DND-41 (cell line): ENCODE results near the gene PSRC1.

Experiments used
- ATAC-seq: fragments of 200-7000 bp; cut with Tn5 transposase; 3 replicates; pipeline ENCODE4 v1.9.1; 2021; ENCODE audit warnings: low read depth; ENCODE audit not compliant: insufficient read depth
- DNase-seq: peaks from one replicate; pipeline ENCODE4 v3.0.0-alpha.2; 2020
- H2AFZ ChIP-seq: 2 replicates; pipeline ENCODE4 v1.6.0; 2012; ENCODE audit warnings: low read depth, low read length
- H3K27ac ChIP-seq: 2 replicates; pipeline ENCODE4 v1.5.1; 2012; ENCODE audit warnings: low read length, inconsistent platforms
- H3K27me3 ChIP-seq: fragments of 200-600 bp; sonication (generic); 2 replicates; pipeline ENCODE4 v1.6.0; 2012; ENCODE audit warnings: low read length, mild to moderate bottlenecking, inconsistent platforms; ENCODE audit not compliant: insufficient read depth, poor library complexity
- H3K36me3 ChIP-seq: 2 replicates; pipeline ENCODE4 v1.5.1; 2012; ENCODE audit warnings: low read length, inconsistent platforms; ENCODE audit not compliant: insufficient read depth
- H3K4me1 ChIP-seq: 2 replicates; pipeline ENCODE4 v1.5.1; 2012; ENCODE audit warnings: mild to moderate bottlenecking, low read length; ENCODE audit not compliant: insufficient read depth
- H3K4me2 ChIP-seq: 2 replicates; pipeline ENCODE4 v1.6.0; 2012; ENCODE audit warnings: mild to moderate bottlenecking, moderate library complexity, low read length, inconsistent platforms; ENCODE audit not compliant: insufficient read depth
- H3K4me3 ChIP-seq, 2 experiments: fragments of 200-600 bp in 1 of 2; shearing (Covaris generic) in 1 of 2; 2 replicates each; pipeline ENCODE4 v1.5.1; 2012 to 2016; ENCODE audit warnings: inconsistent platforms in 2 of 2, low read length in 2 of 2, mild to moderate bottlenecking in 2 of 2, low read depth in 1 of 2, moderate library complexity in 1 of 2
- H3K79me2 ChIP-seq: 2 replicates; pipeline ENCODE4 v1.6.0; 2012; ENCODE audit warnings: low read length, inconsistent platforms; ENCODE audit not compliant: insufficient read depth
- H3K9ac ChIP-seq: 2 replicates; pipeline ENCODE4 v1.6.0; 2012; ENCODE audit warnings: low read depth, mild to moderate bottlenecking, inconsistent platforms, low read length, moderate library complexity
- H3K9me3 ChIP-seq: 2 replicates; pipeline ENCODE4 v1.5.1; 2012; ENCODE audit warnings: low read length, moderate library complexity, mild to moderate bottlenecking, inconsistent platforms; ENCODE audit not compliant: insufficient read depth, severe bottlenecking
- H4K20me1 ChIP-seq: 2 replicates; pipeline ENCODE4 v1.6.0; 2012; ENCODE audit warnings: low read length; ENCODE audit not compliant: insufficient read depth
- EZH2 ChIP-seq: IDR thresholded peaks from 3 replicates; pipeline ENCODE4 v1.6.1; 2012; ENCODE audit warnings: borderline replicate concordance, low read depth, mild to moderate bottlenecking, moderate library complexity, low read length, inconsistent platforms; ENCODE audit not compliant: severe bottlenecking
- TF ChIP-seq, protein P1 (sequence below): IDR thresholded peaks from 2 replicates; pipeline ENCODE4 v1.5.1; 2012; ENCODE audit warnings: borderline replicate concordance, low read length, moderate library complexity, mild to moderate bottlenecking; ENCODE audit not compliant: poor library complexity, severe bottlenecking; ENCODE audit errors: extremely low read depth

Gene PSRC1

DNA sequence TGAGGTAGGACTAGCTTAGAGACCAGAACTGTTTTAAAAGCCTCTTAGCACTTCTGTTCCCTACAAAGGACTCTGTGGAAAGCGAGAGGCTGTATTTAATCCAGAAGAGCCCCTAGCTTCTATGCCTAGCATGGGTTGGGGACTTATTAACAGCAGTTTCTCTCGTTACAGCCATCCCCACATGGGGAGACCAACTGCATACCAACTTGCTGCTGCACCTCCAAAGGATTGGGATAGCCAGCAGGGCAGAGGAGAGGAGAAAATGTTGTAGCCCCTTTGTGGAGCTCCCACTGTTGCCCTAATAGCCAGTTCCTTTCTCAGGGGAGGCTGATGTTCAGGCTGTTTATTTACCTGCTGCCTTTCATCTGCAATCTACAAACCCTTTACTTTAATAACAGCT, 44.6 kb downstream of the PSRC1 start:
- H3K36me3 ChIP-seq: peaks cover 62% of the 10 kb centered on the region
- no peak overlapping the region for H3K4me2 ChIP-seq
- no peaks in the 10 kb centered on the region for H3K9me3 ChIP-seq
- TF ChIP-seq, protein P1, sequence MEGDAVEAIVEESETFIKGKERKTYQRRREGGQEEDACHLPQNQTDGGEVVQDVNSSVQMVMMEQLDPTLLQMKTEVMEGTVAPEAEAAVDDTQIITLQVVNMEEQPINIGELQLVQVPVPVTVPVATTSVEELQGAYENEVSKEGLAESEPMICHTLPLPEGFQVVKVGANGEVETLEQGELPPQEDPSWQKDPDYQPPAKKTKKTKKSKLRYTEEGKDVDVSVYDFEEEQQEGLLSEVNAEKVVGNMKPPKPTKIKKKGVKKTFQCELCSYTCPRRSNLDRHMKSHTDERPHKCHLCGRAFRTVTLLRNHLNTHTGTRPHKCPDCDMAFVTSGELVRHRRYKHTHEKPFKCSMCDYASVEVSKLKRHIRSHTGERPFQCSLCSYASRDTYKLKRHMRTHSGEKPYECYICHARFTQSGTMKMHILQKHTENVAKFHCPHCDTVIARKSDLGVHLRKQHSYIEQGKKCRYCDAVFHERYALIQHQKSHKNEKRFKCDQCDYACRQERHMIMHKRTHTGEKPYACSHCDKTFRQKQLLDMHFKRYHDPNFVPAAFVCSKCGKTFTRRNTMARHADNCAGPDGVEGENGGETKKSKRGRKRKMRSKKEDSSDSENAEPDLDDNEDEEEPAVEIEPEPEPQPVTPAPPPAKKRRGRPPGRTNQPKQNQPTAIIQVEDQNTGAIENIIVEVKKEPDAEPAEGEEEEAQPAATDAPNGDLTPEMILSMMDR: no peak
- TF ChIP-seq EZH2: no peak
- H3K4me1 ChIP-seq: no peaks in the 10 kb centered on the region
- no peak for DNase-seq
- no peaks in the 10 kb centered on the region for H3K27me3 ChIP-seq
- peaks cover 2% of the 10 kb centered on the region; the same call in 1 of the 2 replicates for H4K20me1 ChIP-seq
- no peak overlapping the region for H3K4me3 ChIP-seq
- no peak overlapping the region for H3K27ac ChIP-seq
- no peak for ATAC-seq
- H3K9ac ChIP-seq: no peak overlapping the region
- no peaks in the 10 kb centered on the region for H3K79me2 ChIP-seq
- no peak overlapping the region for H2AFZ ChIP-seq

DNA sequence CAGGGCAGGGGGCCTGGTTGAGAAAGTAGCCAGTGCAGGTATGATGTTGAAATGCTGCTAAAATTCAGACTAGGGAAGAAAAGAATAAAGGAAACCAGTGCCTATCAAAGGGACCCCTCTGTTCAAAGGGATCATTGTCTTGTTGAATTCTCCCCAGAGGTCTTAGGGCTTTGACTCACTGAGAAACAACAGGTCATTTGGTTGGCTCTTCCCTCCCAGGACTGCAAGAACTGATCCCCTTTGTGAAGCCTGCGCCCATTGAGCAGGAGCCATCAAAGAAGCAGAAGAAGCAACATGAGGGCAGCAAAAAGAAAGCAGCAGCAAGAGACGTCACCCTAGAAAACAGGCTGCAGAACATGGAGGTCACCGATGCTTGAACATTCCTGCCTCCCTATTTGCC, 45.4 kb downstream of the PSRC1 start:
- no peak overlapping the region for H3K4me3 ChIP-seq
- H3K9me3 ChIP-seq: no peaks in the 10 kb centered on the region
- no peak for ATAC-seq
- no peak for DNase-seq
- H3K27me3 ChIP-seq: no peaks in the 10 kb centered on the region
- peaks cover 2% of the 10 kb centered on the region; the same call in 1 of the 2 replicates for H4K20me1 ChIP-seq
- no peak overlapping the region for H3K27ac ChIP-seq
- H3K9ac ChIP-seq: no peak overlapping the region
- H3K79me2 ChIP-seq: no peaks in the 10 kb centered on the region
- TF ChIP-seq EZH2: no peak
- TF ChIP-seq, protein P1: no peak
- H2AFZ ChIP-seq: no peak overlapping the region
- H3K4me2 ChIP-seq: no peak overlapping the region
- H3K4me1 ChIP-seq: no peaks in the 10 kb centered on the region
- peaks cover 71% of the 10 kb centered on the region for H3K36me3 ChIP-seq

DNA sequence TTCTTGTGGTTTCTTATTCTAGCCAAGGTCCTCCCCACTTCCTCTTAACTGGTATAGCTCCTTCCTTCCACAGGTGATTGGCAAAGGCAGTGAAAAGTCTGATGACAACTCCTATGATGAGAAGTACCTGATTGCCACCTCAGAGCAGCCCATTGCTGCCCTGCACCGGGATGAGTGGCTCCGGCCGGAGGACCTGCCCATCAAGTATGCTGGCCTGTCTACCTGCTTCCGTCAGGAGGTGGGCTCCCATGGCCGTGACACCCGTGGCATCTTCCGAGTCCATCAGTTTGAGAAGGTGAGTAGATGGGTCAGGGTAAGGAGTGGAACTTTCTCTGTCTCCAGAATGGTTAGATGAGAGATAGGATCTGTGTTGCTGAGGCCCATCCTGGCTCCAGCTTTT, 47.8 kb downstream of the PSRC1 start:
- Histone ChIP-seq H3K27ac (no peak overlapping the region), H4K20me1 (no peaks in the 10 kb centered on the region)
- ATAC-seq: no peak

More for the DNA sequence above, 47.8 kb downstream of the PSRC1 start:
- DNase-seq: no peak
- no peaks in the 10 kb centered on the region for H3K9me3 ChIP-seq
- H3K79me2 ChIP-seq: no peaks in the 10 kb centered on the region
- TF ChIP-seq, protein P1: no peak
- no peak for TF ChIP-seq EZH2
- no peak overlapping the region for H2AFZ ChIP-seq
- peaks cover 94% of the 10 kb centered on the region for H3K36me3 ChIP-seq
- H3K4me1 ChIP-seq: no peaks in the 10 kb centered on the region
- H3K9ac ChIP-seq: no peak overlapping the region
- H3K4me3 ChIP-seq: no peak overlapping the region
- H3K4me2 ChIP-seq: no peak overlapping the region
- H3K27me3 ChIP-seq: no peaks in the 10 kb centered on the region
